ENCODE data around the gene TBX10. TPM values are rescaled to one million over a fixed set of nuclear protein-coding genes. Genes with fewer than 3 reads are reported as not detected.

Gene TBX10
- total and polyA plus RNA-seq, 2 donors (not counting 3 experiments of a cell fraction or from before 2014, with no cell fraction given): not detected

DNA sequence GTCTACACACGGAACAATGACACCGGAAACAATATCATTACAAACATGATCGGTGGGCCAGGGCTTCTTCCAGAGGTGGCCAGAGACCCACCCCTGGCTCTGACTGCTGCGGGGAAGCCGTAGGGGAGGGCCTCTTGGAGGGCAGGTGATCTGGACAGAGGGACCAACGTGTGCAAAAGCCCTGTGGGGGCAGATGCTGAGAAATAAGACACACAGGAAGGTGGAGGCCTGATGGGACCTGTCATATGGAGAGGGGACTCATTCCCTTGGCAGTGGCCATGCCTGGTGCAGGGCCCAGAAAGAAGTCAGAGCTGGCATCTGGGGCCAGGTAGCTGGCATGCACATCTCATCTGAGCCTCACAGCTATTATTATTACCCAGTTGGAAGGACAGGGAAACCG, 33.8 kb upstream of the TBX10 start:
- Histone ChIP-seq H3K9me3 (replicated peaks; ENCODE audit: control insufficient read depth, insufficient read depth, low read length) (no peaks in the 10 kb centered on the region), H3K36me3 (ENCODE audit: control insufficient read depth in 2 of 2, extremely low read depth in 1 of 2, insufficient read depth in 2 of 2, low read length in 2 of 2) (no peaks in the 10 kb centered on the region), H3K79me2 (ENCODE audit: control insufficient read depth, insufficient read depth, low read length) (no peaks in the 10 kb centered on the region), H3K27ac (ENCODE audit: insufficient read depth, low read depth, low read length) (no peak overlapping the region), H2AFZ (ENCODE audit: low read depth, low read length) (no peak overlapping the region), H3K9ac (replicated peaks; ENCODE audit: extremely low read depth, insufficient read depth, low read length) (no peak overlapping the region), H3K9me1 (replicated peaks; ENCODE audit: control insufficient read depth, extremely low read depth, insufficient read depth, low read length) (no peaks in the 10 kb centered on the region), H4K20me1 (replicated peaks; ENCODE audit: control insufficient read depth, extremely low read depth, insufficient read depth, low read length) (no peaks in the 10 kb centered on the region), H3K4me1 (ENCODE audit: control insufficient read depth, extremely low read depth, insufficient read depth, low read length) (no peaks in the 10 kb centered on the region), H3K4me3 (replicated peaks in 1 of 3; ENCODE audit: insufficient read depth in 1 of 3, low read depth in 1 of 3, low read length in 3 of 3) (no peak overlapping the region), H3K4me2 (ENCODE audit: insufficient read depth, low read length) (no peak overlapping the region), H3K27me3 (ENCODE audit: control insufficient read depth in 2 of 2, insufficient read depth in 2 of 2, low read length in 2 of 2) (peaks cover 0 to 3% of the 10 kb centered on the region in 2 experiments)
- ChIA-PET POLR2A (no interaction called here), CTCF (interaction anchor here (1.9 to 2.1 kb wide), 2 partner anchors 14 to 18 kb away, joined by 4 to 9 read pairs; no protein-coding TSS in a partner anchor)
- no peak for DNase-seq (ENCODE audit: low read depth, low spot score)
- TF ChIP-seq FOS (IDR thresholded peaks at IDR 0.05; ENCODE audit: borderline replicate concordance, insufficient read depth, low read length): no peak
- no peak for TF ChIP-seq EZH2 (IDR thresholded peaks at IDR 0.05; ENCODE audit: borderline replicate concordance, low read depth, low read length, severe bottlenecking)
- no peak for TF ChIP-seq POLR2AphosphoS5 (IDR thresholded peaks at IDR 0.05; ENCODE audit: insufficient read depth, low read depth, low read length)
- no peak for TF ChIP-seq MYC (IDR thresholded peaks at IDR 0.05; ENCODE audit: low read depth, low read length)
- no peak for TF ChIP-seq POLR2A (IDR thresholded peaks at IDR 0.05; ENCODE audit: low read depth, low read length)
- TF ChIP-seq, protein P1, sequence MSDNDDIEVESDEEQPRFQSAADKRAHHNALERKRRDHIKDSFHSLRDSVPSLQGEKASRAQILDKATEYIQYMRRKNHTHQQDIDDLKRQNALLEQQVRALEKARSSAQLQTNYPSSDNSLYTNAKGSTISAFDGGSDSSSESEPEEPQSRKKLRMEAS (IDR thresholded peaks at IDR 0.05; ENCODE audit: insufficient read depth, insufficient read length): no peak
- TF ChIP-seq GATA2 (IDR thresholded peaks at IDR 0.05; ENCODE audit: insufficient read depth, insufficient read length, low read depth, low read length): no peak
- TF ChIP-seq, protein P2, sequence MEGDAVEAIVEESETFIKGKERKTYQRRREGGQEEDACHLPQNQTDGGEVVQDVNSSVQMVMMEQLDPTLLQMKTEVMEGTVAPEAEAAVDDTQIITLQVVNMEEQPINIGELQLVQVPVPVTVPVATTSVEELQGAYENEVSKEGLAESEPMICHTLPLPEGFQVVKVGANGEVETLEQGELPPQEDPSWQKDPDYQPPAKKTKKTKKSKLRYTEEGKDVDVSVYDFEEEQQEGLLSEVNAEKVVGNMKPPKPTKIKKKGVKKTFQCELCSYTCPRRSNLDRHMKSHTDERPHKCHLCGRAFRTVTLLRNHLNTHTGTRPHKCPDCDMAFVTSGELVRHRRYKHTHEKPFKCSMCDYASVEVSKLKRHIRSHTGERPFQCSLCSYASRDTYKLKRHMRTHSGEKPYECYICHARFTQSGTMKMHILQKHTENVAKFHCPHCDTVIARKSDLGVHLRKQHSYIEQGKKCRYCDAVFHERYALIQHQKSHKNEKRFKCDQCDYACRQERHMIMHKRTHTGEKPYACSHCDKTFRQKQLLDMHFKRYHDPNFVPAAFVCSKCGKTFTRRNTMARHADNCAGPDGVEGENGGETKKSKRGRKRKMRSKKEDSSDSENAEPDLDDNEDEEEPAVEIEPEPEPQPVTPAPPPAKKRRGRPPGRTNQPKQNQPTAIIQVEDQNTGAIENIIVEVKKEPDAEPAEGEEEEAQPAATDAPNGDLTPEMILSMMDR (IDR thresholded peaks at IDR 0.05; ENCODE audit: extremely low read depth in 1 of 2, insufficient read depth in 1 of 2, low read depth in 1 of 2, low read length in 2 of 2): no peak
- TF ChIP-seq JUN (IDR thresholded peaks at IDR 0.05; ENCODE audit: borderline replicate concordance, insufficient read depth, insufficient read length, low read depth): no peak
- dilution Hi-C loops (cut with MboI; ENCODE audit: extremely low pct_ligation_motif_present, low sequenced_read_pairs) (no loop called here), intact Hi-C loops (cut with micrococcal nuclease) (no loop called here)
- no TSS peak for BruUV-seq (replicated peaks)
- FAIRE-seq: no peak
